Activated naive CD8-positive, alpha-beta T cell treated with anti-CD3 and anti-CD28 coated beads for 36 hours (primary cell): ENCODE results near the gene RNU7-1. TPM values are rescaled to one million over a fixed set of nuclear protein-coding genes. Genes with fewer than 3 reads are reported as not detected.

Experiments used
- DNase-seq: peaks from one replicate; pipeline ENCODE4 v3.0.0; 2021
- H3K27ac Mint-ChIP-seq: one replicate; pipeline ENCODE4 v1.8.0; 2022; ENCODE audit warnings: mild to moderate bottlenecking, moderate library complexity, mixed read lengths
- H3K27me3 Mint-ChIP-seq: one replicate; pipeline ENCODE4 v1.8.0; 2022; ENCODE audit warnings: mild to moderate bottlenecking, mixed read lengths
- H3K36me3 Mint-ChIP-seq: one replicate; pipeline ENCODE4 v1.8.0; 2021; ENCODE audit warnings: mild to moderate bottlenecking, mixed read lengths
- H3K4me1 Mint-ChIP-seq: one replicate; pipeline ENCODE4 v1.8.0; 2021; ENCODE audit warnings: mixed read lengths
- H3K4me3 Mint-ChIP-seq: one replicate; pipeline ENCODE4 v1.8.0; 2022; ENCODE audit warnings: mild to moderate bottlenecking, moderate library complexity, mixed read lengths
- H3K9me3 Mint-ChIP-seq: one replicate; pipeline ENCODE4 v1.8.0; 2022; ENCODE audit warnings: mixed read lengths
- total RNA-seq, 2 experiments: library from RNA; stranded (reverse); gene quantifications; one replicate each; pipeline ENCODE4 v1.2.3, GENCODE V29; 2021

The RNU7-1 gene
- total RNA-seq, 2 experiments from 2014 or later: not detected

DNA sequence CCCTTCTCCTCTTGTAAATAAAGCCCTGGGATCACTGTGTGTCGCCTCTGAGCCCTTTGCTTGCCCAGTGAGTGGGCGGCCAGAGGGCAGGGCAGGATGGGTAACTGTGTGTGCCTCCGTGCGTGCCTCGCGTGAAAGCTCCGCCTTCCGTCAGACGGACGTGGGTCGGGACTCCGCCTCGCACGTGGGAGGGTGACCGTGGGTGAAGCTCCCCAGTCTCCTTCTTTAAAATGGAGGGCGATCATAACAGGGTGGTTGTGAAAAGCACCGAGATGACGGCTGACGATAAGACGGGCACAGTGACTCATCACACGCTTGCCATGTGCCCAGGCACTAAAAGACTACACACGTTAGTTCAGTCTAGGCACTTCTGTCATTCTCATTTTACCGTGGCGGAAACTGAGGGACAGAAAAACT, 17.7 kb downstream of the RNU7-1 start:
- peak overlapping the region; percentile 100 for H3K4me3 Mint-ChIP-seq
- DNase-seq: peak; percentile 91
- H3K36me3 Mint-ChIP-seq: peaks cover 67% of the 10 kb centered on the region
- peaks cover 74% of the 10 kb centered on the region for H3K4me1 Mint-ChIP-seq
- no peaks in the 10 kb centered on the region for H3K27me3 Mint-ChIP-seq
- peak overlapping the region; percentile 93 for H3K27ac Mint-ChIP-seq
- no peaks in the 10 kb centered on the region for H3K9me3 Mint-ChIP-seq

GRCh38 chr12:6961695-6962284, 18.2 kb downstream of the RNU7-1 start:
- peak overlapping the region; percentile 100 for H3K4me3 Mint-ChIP-seq
- H3K27ac Mint-ChIP-seq: peak overlapping the region; percentile 93
- DNase-seq: peak; percentile 67
- H3K4me1 Mint-ChIP-seq: peaks cover 73% of the 10 kb centered on the region
- H3K27me3 Mint-ChIP-seq: no peaks in the 10 kb centered on the region
- no peaks in the 10 kb centered on the region for H3K9me3 Mint-ChIP-seq
- peaks cover 64% of the 10 kb centered on the region for H3K36me3 Mint-ChIP-seq

DNA sequence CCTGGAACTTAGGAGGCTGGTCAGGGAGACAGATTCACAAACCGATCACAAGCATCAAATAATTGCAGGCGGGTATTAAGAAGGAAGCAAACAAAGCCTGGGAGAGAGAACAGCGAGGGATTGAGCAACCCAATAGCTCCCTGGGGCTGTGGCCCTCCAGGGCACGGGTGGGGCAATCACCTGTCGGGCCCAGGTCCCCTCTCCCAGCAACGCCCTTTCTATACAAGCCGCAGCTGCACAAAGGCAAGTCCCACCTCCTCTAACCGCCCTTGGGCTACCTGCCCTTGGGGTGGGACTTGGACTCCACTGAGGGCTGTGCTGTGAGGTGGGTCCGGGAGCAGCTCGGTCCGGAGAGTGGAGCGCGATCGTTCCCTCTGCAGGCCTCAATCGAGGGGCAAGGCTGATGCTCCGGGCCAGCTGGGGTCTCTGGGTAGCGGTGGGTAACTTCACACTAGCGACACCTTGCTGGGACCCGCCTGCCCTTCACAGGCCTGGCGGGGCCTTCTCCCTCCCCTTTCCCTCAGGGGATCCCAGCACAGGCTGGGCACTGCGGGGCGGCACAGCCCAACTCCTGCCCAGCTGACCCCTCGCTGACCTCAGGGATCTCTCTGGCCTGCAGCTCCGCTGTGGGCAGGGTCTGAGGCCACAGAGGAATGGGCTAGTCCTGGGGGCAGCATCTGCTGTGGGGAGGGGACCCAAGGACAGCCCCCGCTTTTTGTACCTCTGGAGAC, 18.8 kb downstream of the RNU7-1 start:
- Mint-ChIP-seq H3K4me3 (peak overlapping the region; percentile 100), H3K9me3 (no peaks in the 10 kb centered on the region), H3K27ac (peak overlapping the region; percentile 93), H3K4me1 (peaks cover 71% of the 10 kb centered on the region), H3K27me3 (no peaks in the 10 kb centered on the region), H3K36me3 (peaks cover 61% of the 10 kb centered on the region)
- DNase-seq: peak; percentile 13

GRCh38 chr12:6963016-6963731, 19.6 kb downstream of the RNU7-1 start:
- Mint-ChIP-seq H3K4me1 (peaks cover 69% of the 10 kb centered on the region), H3K4me3 (peak overlapping the region; percentile 34), H3K9me3 (no peaks in the 10 kb centered on the region), H3K36me3 (peaks cover 60% of the 10 kb centered on the region), H3K27ac (peak overlapping the region; percentile 93), H3K27me3 (no peaks in the 10 kb centered on the region)
- peak; percentile 9 for DNase-seq

- Mint-ChIP-seq H3K4me1 (peaks cover 70% of the 10 kb centered on the region), H3K36me3 (peaks cover 60% of the 10 kb centered on the region), H3K4me3 (peak overlapping the region; percentile 18), H3K27ac (peak overlapping the region; percentile 98), H3K9me3 (no peaks in the 10 kb centered on the region), H3K27me3 (no peaks in the 10 kb centered on the region)
- peak; percentile 4 for DNase-seq
These were observed 20.3 kb downstream of the RNU7-1 start for GRCh38 chr12:6963791-6964413.

GRCh38 chr12:6964605-6965025, 21.0 kb downstream of the RNU7-1 start:
- Mint-ChIP-seq H3K27ac (peak overlapping the region; percentile 98), H3K4me3 (no peak overlapping the region), H3K9me3 (no peaks in the 10 kb centered on the region), H3K36me3 (peaks cover 60% of the 10 kb centered on the region), H3K4me1 (peaks cover 69% of the 10 kb centered on the region), H3K27me3 (no peaks in the 10 kb centered on the region)
- DNase-seq: no peak

- H3K4me3 Mint-ChIP-seq: peak overlapping the region; percentile 54
- peaks cover 61% of the 10 kb centered on the region for H3K36me3 Mint-ChIP-seq
- peak overlapping the region; percentile 98 for H3K27ac Mint-ChIP-seq
- H3K9me3 Mint-ChIP-seq: no peaks in the 10 kb centered on the region
- peaks cover 69% of the 10 kb centered on the region for H3K4me1 Mint-ChIP-seq
- H3K27me3 Mint-ChIP-seq: no peaks in the 10 kb centered on the region
- peak; percentile 87 for DNase-seq
These were observed 21.5 kb downstream of the RNU7-1 start for GRCh38 chr12:6965026-6965661.

GRCh38 chr12:6965714-6966113, 22.1 kb downstream of the RNU7-1 start:
- Mint-ChIP-seq H3K27me3 (no peaks in the 10 kb centered on the region), H3K36me3 (peaks cover 56% of the 10 kb centered on the region), H3K4me3 (peak overlapping the region; percentile 54), H3K4me1 (peaks cover 63% of the 10 kb centered on the region), H3K9me3 (no peaks in the 10 kb centered on the region), H3K27ac (peak overlapping the region; percentile 98)
- no peak for DNase-seq

DNA sequence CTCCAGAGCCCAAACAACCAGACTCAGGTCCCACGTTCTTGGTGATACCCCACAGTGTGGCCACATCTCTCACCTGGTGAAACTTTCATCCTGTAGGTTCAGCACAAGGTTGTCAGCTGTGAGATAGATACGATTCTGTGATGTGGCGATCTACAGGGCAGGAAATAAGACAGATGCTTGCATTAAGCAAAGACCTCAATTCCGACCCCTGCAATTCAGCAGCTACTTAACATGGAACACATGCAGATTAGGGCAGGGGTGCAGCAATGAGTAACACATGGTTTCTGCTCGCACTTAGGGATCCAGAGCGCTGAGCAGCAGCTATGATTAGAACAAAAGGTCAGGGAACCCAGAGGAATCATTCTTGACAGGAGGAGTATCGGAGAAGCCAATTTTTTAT, 22.7 kb downstream of the RNU7-1 start:
- Mint-ChIP-seq H3K27ac (peak overlapping the region; percentile 98), H3K9me3 (no peaks in the 10 kb centered on the region), H3K27me3 (no peaks in the 10 kb centered on the region), H3K4me1 (peaks cover 57% of the 10 kb centered on the region), H3K4me3 (peak overlapping the region; percentile 59), H3K36me3 (peaks cover 56% of the 10 kb centered on the region)
- DNase-seq: no peak

DNA sequence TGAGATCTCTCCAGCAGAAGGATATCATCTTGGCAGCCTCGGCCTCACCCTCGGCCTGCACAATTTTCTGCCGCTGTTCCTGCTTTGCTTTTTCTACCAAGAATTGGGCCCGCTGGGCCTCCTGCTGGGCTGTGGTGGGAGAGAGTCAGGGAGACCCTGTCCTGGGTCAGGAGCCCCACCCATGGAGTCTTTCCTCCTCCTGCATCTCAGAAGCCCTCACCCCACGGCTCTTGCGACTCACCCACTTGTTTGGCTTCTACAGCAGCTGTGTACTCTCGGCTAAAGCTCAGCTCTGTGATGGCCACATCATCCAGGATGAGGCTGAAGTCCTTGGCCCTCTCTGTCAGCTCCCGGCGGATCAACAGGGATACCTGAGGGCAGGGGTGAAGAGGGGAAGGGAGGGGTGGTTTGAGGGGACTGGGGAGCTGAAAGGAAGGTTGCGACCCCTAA, 24.1 kb downstream of the RNU7-1 start:
- DNase-seq: no peak
- Mint-ChIP-seq H3K4me1 (peaks cover 56% of the 10 kb centered on the region), H3K9me3 (no peaks in the 10 kb centered on the region), H3K36me3 (peaks cover 62% of the 10 kb centered on the region), H3K27me3 (no peaks in the 10 kb centered on the region), H3K4me3 (peak overlapping the region; percentile 29), H3K27ac (peak overlapping the region; percentile 56)

DNA sequence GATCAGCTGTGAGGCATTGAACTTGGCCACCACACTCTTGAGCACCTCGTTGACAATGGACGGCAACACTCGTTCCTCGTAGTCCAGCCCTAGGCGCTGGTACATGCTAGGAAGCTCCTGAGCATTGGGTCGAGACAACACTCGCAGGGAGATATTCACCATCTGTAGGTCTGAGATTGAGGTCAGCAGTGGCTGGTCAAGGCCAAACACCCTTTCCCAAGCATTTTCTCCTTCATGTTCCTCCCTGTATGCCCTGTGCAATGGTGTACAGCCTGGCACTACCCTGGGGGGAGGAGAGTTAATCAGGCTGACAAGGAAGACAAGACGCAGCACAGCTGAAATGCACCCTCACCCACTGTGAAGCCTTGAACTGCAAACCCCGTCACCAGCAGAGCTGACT, 24.8 kb downstream of the RNU7-1 start:
- Mint-ChIP-seq H3K36me3 (peaks cover 66% of the 10 kb centered on the region), H3K4me1 (peaks cover 62% of the 10 kb centered on the region), H3K27ac (peak overlapping the region; percentile 100)

GRCh38 chr12:6970096-6970527, 26.5 kb downstream of the RNU7-1 start:
- H3K36me3 Mint-ChIP-seq: peaks cover 72% of the 10 kb centered on the region
- H3K27me3 Mint-ChIP-seq: no peaks in the 10 kb centered on the region
- H3K4me3 Mint-ChIP-seq: peak overlapping the region; percentile 100
- peaks cover 66% of the 10 kb centered on the region for H3K4me1 Mint-ChIP-seq
- DNase-seq: no peak
- H3K27ac Mint-ChIP-seq: peak overlapping the region; percentile 100
- no peaks in the 10 kb centered on the region for H3K9me3 Mint-ChIP-seq

More for the DNA sequence above, 24.8 kb downstream of the RNU7-1 start:
- Mint-ChIP-seq H3K4me3 (peak overlapping the region; percentile 100), H3K9me3 (no peaks in the 10 kb centered on the region), H3K27me3 (no peaks in the 10 kb centered on the region)
- DNase-seq: no peak

DNA sequence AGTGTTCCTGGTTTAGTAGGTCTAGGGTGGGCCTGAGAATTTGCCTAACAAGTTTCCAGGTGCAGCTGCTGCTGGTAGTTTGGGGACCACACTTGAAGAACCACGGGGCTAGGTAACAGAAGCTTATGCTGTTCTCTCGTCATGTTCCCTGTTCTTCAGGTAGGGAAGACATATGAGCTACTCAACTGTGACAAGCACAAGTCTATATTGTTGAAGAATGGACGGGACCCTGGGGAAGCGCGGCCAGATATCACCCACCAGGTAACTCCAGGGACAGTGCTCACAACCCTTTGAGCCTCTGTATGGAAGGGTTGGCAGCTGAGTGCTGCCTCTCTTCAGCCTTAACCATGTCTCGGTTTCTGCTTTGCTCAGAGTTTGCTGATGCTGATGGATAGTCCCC, 30.6 kb downstream of the RNU7-1 start:
- H3K4me3 Mint-ChIP-seq: no peak overlapping the region

DNA sequence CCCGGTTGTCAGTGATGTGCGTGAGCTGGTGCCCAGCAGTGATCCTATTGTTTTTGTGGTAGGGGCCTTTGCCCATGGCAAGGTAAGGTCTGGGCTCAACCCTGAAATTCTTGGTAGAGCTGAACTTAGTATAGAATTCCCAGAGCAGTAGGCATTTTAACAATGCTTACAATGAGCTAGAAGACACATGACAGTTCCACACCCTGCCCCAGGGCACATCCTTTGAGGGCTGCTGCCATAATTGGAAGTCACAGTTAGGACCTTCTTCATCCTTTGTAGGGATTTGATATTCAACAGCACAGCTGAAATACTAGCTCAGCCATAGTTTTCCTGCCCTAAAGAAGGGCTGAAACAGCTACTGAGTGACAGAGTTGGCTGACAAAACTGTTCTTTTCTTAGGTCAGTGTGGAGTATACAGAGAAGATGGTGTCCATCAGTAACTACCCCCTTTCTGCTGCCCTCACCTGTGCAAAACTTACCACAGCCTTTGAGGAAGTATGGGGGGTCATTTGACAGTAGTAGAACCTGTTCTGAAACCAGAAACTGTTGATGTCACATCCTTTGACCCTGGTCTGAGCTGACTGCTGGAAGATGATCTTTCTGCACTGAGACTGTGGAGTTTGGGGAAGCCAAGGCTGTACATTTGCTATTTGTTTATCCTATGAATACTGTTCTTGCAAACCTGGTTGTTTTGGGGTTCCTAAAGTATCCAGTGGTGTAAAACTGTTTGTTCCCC, 31.8 kb downstream of the RNU7-1 start:
- Mint-ChIP-seq H3K4me1 (peaks cover 43% of the 10 kb centered on the region), H3K36me3 (peaks cover 50% of the 10 kb centered on the region), H3K9me3 (no peaks in the 10 kb centered on the region), H3K4me3 (no peak overlapping the region), H3K27me3 (no peaks in the 10 kb centered on the region), H3K27ac (peak overlapping the region; percentile 47)
- no peak for DNase-seq

More for the DNA sequence above, 30.6 kb downstream of the RNU7-1 start:
- DNase-seq: no peak
- Mint-ChIP-seq H3K27me3 (no peaks in the 10 kb centered on the region), H3K4me1 (peaks cover 45% of the 10 kb centered on the region), H3K27ac (peak overlapping the region; percentile 47), H3K9me3 (no peaks in the 10 kb centered on the region), H3K36me3 (peaks cover 60% of the 10 kb centered on the region)
